ENCODE results near the gene MOB3A.
"Not testable (repeated sequence)": the region's sequence is repeated elsewhere in the genome, so short reads cannot be mapped to it uniquely, and the experiment has no call there.

Gene MOB3A

DNA sequence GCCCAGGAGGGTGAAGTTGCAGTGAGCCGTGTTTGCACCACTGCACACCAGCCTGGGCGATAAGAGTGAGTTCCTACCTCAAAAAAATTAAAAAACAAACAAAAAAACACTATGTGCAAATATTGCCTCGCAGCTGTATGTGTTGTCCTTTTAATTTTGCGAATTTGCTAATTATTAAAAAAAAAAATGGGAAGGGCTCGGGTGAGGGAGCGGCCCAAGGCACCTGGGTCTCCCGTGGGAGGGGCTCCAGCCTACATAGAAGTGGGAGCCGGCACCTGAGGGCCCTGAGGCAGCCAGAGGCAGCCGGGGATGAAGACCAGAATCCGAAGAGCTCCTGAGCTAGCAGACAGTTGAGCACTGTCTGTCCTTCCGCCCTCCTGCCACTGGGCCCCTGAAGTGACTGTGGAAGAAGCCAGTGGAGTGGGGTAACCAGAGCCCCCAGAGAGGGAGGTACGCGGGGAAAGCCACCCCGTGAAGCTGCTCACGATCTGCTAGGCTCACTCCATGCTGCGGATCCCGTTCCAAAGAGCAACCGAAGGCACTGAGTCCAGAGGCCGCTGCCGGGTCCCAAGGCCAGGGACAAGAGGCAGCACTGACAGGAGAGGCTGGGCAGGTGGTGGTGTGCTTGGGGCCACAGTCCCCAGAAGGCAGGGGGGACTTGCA lies 7.0 kb upstream of the MOB3A start:
- FAIRE-seq, result no peak

DNA sequence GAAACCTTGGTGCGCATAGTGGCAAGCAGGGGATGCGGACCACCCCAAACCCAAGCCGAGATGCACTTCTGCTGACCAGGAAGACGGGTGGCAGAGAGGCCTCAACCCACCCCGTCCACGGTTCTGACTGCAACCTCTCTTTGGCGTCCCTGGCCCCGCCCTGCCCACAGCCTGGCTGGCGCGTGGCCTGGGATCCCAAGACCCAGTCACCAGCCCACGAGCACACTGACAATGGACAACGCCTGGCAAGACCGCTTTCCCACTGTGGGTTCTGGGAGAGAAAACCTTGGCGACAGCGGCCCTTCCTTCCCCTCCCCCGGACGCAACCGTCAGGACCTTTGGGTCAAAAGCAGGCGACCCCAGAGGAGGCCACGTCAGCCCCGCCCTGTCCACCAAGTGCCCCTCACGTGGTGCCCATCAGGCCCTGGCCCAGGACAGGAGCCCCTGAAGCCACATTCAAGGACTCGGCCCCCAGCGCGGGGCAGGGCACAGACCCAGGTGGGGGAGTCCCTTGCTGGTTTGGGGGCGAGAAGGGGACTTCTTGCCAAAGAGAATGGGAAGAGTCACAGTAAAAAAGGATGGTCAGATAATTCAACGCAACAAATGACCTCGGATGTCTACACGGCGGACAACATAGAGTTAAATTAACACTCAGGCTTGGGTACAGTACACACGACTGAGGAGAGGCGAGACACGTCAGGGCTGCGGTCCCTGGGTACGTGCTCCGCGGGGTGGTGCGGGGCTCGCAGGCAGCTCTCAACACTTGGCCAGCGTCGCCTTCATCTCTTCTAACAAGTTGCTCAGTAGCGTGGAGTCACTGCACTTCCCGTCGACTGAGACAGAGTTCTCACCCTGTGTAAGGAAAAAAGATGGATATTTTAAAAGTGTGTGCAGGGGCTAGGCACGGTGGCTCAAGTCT lies 5.5 kb upstream of the MOB3A start:
- FAIRE-seq, result no peak

GRCh38 chr19:2100719-2101061 lies 4.6 kb upstream of the MOB3A start:
- no peak for FAIRE-seq

- no peak for FAIRE-seq
Observed at GRCh38 chr19:2099937-2100718, 4.0 kb upstream of the MOB3A start.

GRCh38 chr19:2099054-2099501 lies 3.0 kb upstream of the MOB3A start:
- FAIRE-seq, result no peak

GRCh38 chr19:2097886-2098327 lies 1.8 kb upstream of the MOB3A start:
- no peak for FAIRE-seq

DNA sequence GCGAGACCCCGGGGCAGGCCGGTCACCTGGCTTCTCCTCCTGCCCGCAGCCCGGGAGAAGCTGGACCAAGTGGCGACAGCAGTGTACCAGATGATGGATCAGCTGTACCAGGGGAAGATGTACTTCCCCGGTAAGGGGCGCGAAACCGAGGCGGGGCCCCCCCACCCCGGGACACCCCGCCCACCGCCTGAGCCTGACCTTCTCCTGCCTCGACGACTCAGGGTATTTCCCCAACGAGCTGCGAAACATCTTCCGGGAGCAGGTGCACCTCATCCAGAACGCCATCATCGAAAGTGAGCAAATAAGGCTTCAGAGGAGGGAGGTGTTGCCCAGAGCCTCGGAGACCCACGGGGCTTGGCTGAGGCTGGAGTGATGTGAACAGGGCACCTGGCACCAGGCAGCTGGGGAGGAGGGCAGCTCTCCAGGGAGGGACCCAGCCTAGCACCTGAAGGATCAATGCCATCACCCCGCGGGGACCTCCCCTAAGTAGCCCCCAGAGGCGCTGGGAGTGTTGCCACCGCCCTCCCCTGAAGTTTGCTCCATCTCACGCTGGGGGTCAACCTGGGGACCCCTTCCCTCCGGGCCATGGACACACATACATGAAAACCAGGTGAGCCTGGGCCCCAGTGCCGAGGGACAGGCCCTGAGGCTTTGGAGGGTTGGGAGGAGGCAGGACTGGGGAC lies 1.2 kb upstream of the MOB3A start:
- FAIRE-seq, result no peak

- FAIRE-seq, result no peak
Observed at GRCh38 chr19:2096480-2097202, 515 bp upstream of the MOB3A start, which contains the start of gene IZUMO4. IZUMO4 (plus strand) TSS chr19:2096915; CDS start chr19:2096946, 31 bp downstream.

- FAIRE-seq, result not testable (repeated sequence)
Observed at GRCh38 chr19:2091926-2092525, 4.1 kb downstream of the MOB3A start.

- no peak for FAIRE-seq
Observed at GRCh38 chr19:2089727-2090053, 6.4 kb downstream of the MOB3A start.

DNA sequence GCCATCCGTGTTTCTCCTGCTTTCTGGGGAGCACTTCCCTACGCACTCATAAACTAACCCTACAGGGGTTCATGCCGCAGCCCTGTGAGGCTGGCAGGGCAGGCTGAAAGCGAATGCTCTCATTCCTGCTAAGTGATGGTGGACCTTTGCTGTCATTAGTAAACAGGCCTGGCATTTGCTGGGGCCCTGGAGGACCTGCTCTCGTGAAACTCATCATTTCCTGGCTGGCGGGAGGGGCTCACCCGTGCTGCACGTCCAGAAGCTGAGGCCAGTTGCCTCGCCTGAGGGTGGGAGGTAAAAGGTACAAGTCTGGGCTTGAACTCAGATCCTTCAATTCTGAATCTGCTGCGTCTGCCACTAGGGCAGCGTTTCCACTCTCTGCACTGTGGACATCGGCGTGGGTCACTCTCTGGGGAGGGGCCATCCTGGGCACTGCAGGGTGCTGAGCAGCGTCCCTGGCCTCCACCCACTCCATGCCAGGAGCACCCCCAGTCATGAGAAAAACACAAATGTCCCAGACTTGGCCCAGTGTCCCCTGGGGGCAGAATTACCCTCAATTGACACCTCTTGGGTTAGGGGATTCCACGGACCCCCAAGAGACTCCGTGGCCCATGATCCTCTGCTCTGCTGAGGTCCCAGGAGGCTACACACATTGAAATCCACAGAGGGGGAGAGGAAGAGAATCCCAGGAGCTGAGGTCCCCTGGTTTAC lies 7.0 kb downstream of the MOB3A start:
- FAIRE-seq, result no peak

- FAIRE-seq, result no peak
Observed at GRCh38 chr19:2087621-2088100, 8.5 kb downstream of the MOB3A start.

- FAIRE-seq, result not testable (repeated sequence)
Observed at GRCh38 chr19:2086695-2087620, 9.2 kb downstream of the MOB3A start.

DNA sequence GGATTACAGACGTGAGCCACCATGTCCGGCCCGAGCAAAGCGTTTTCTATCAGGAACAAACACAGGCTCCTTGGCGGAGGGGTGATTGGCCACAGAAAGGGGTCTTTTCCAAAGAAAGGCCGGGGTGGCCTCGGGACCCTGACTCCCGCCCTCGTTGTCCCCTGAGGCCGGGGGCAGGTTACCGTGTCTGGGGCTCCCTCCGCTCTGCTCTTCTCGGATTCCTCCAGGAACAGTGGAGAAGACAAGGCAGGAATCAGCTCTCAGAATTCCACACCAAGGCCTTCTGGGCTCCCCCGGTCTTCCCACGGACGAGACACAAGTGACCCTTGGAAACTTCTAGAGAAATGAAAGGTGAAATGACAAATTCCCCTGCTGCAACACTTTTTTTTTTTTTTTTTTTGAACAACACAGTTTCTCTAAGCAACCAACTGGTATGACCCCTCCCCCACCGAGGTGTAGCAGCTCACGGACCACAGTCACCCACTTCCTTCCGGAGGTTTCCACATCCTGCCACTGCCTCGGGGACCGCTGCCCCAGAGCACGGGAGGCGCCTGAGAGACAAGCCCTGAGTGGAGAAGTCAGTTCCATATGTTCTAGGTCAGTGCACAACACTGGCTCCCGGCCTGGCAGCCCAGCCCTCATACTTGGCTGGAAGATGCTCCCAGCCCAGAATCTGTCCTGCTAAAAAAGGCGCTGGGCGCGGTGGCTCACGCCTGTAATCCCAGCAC lies 11.0 kb downstream of the MOB3A start:
- FAIRE-seq, result no peak

DNA sequence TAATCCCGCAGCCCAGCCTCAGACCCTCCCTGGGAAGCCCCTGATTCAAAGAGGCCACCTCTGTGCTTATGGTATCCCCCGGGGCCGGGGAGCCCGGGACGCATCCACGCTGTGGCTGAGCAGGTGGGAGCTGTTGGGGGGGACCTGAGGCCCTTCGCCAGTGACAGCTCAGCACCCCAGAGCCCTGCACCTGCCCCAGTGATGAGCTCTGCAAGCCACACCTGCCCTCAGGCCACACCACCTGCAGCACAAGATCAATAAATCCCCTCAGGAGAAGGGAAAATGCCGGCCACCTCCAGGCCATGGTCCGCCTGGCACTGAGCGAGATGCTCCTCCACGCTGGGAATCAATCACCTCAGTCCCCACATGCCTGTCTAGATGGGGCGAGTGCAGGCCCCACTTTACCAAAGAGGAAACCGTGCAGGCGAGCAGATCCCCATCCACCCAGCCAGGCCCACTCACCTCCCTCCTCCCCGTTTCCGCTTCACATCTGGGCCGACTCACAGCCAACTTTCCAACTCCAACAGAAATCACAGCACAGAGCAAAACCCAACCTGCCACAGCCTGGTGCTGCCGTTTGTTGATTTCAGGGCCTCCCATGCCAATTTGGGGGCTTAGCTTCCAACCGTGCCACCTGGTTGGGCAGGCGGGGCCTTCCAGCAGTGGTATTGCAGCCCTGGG lies 12.8 kb downstream of the MOB3A start:
- no peak for FAIRE-seq

DNA sequence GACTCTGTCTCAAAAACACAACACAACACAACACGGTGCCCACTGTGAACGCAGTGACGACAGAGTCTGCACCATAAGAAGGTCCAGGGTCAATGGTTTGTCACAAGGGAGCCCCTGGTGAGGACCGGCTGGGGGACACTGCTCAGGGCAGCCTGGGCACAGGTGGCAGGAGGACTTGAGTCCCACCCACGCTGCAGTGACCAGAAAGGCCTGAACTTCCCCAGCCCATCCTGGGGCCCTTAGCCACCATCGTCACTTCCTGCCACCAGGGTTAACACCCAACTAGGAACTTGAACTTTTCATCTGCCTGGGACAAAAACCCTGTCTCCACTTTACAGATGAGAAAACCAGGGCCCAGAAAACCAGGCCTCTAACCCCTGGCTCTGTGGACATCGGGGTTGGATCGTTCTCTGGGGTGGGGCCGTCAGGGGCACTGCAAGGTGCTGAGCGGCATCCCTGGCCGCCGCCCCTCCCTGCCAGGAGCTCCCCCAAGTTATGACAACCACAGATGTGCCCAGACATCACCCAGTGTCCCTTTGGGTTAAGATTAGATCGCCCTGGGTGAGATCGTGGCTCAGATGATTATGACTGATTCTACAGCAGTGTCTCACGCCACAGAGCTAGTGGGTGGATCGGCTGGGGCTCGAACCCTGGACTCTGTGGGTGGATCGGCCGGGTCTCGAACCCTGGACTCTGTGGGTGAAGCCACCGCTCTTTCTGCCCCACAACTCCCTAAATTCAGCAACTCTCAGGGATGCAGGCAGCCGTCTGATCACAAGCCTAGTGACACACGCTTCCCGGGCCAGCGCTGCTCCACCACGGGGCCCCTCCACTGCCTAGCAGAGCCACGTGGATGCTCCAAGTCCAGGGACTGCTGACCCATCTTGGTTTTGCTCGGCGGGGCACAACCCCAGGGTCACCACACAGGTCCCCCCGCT lies 14.0 kb downstream of the MOB3A start:
- no peak for FAIRE-seq
